Right lobe of liver (tissue), 4 donors: ENCODE results near the gene TMEM143.

ENCODE experiments used
- CTCF ChIP-seq, 4 donors: fragments of 200-600 bp in 3 of 4; fragments of 450-650 bp in 1 of 4; IDR thresholded peaks; one replicate each; pipeline versions ENCODE4 v1.5.1 to v1.8.0; 2016 to 2022; ENCODE audit warnings: antibody characterized with exemption in 4 of 4, mild to moderate bottlenecking in 2 of 4
- POLR2A ChIP-seq: fragments of 450-650 bp; IDR thresholded peaks from one replicate; pipeline ENCODE4 v1.6.1; 2017; ENCODE audit warnings: antibody characterized with exemption, mild to moderate bottlenecking
- donor health status: DM: no; HTN: no; CAD: no.
- donor health status: DM: no; HTN: no; CAD: no.
- donor health status: DM: no; HTN: yes; CAD: no.

GRCh38 chr19:48378194-48378570, 14.4 kb upstream of the TMEM143 start:
- no peak for TF ChIP-seq CTCF (IDR thresholded peaks at IDR 0.05)
- TF ChIP-seq POLR2A: no peak
